ENCODE measurements around the gene TRIM13. TPM values are rescaled to one million over a fixed set of nuclear protein-coding genes. Genes with fewer than 3 reads are reported as not detected.

Gene TRIM13
- total RNA-seq, 1 donor from 2014 or later: 26.4 TPM

GRCh38 chr13:49954674-49955455, 42.0 kb upstream of the TRIM13 start:
- Histone ChIP-seq H3K4me3 (ENCODE audit: insufficient read depth, low read depth, low read length) (no peak overlapping the region), H3K27me3 (ENCODE audit: insufficient read depth, low read length) (no peaks in the 10 kb centered on the region), H3K27ac (ENCODE audit: low read depth, low read length) (no peak overlapping the region), H2AFZ (ENCODE audit: low read depth, low read length) (no peak overlapping the region), H3K9ac (ENCODE audit: low read length) (no peak overlapping the region), H3K36me3 (ENCODE audit: insufficient read depth, low read length) (no peaks in the 10 kb centered on the region), H3K79me2 (ENCODE audit: insufficient read depth, low read length) (no peaks in the 10 kb centered on the region), H4K20me1 (ENCODE audit: insufficient read depth, low read length) (no peaks in the 10 kb centered on the region), H3K4me1 (ENCODE audit: insufficient read depth, low read length) (no peaks in the 10 kb centered on the region), H3K4me2 (ENCODE audit: low read length) (no peak overlapping the region), H3K9me3 (ENCODE audit: insufficient read depth, low read depth, low read length) (no peaks in the 10 kb centered on the region)
- Mint-ChIP-seq H3K4me1 (ENCODE audit: low read depth, unreplicated experiment) (no peaks in the 10 kb centered on the region), H3K27me3 (ENCODE audit: low read depth, unreplicated experiment) (no peaks in the 10 kb centered on the region), H3K27ac (ENCODE audit: unreplicated experiment) (no peak overlapping the region), H3K36me3 (ENCODE audit: low read depth, unreplicated experiment) (no peaks in the 10 kb centered on the region), H3K9me3 (ENCODE audit: unreplicated experiment) (no peaks in the 10 kb centered on the region), H3K4me3 (ENCODE audit: unreplicated experiment) (peak overlapping the region; percentile 62)
- DNase-seq (ENCODE audit: low read depth): no peak
- TF ChIP-seq, protein P1, sequence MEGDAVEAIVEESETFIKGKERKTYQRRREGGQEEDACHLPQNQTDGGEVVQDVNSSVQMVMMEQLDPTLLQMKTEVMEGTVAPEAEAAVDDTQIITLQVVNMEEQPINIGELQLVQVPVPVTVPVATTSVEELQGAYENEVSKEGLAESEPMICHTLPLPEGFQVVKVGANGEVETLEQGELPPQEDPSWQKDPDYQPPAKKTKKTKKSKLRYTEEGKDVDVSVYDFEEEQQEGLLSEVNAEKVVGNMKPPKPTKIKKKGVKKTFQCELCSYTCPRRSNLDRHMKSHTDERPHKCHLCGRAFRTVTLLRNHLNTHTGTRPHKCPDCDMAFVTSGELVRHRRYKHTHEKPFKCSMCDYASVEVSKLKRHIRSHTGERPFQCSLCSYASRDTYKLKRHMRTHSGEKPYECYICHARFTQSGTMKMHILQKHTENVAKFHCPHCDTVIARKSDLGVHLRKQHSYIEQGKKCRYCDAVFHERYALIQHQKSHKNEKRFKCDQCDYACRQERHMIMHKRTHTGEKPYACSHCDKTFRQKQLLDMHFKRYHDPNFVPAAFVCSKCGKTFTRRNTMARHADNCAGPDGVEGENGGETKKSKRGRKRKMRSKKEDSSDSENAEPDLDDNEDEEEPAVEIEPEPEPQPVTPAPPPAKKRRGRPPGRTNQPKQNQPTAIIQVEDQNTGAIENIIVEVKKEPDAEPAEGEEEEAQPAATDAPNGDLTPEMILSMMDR (IDR thresholded peaks at IDR 0.05; ENCODE audit: insufficient read depth, low read depth, low read length): no peak
- no peak for TF ChIP-seq EZH2 (IDR thresholded peaks at IDR 0.05; ENCODE audit: insufficient read depth, low read length)
- FAIRE-seq: no peak

DNA sequence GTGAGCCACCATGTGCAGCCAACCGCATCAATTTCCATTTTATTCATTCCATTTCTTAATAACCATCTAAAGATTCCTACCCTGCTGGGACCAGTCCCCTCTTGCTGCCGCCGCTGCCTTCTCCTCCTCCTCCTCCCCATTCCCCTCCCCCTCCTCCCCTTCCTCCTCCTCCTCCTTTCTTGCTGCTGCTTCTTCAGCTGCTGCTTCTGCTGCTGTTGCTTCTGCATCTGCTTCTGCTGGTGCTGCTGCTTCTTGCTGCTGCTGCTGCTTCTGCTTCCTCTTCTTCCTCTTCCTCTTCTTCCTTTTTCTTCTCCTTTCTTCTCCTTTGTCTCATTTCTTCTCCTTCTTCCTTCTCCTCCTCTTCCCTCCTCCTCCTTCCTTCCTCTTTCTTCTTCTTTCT, 40.7 kb upstream of the TRIM13 start:
- Histone ChIP-seq H3K4me2 (ENCODE audit: low read length) (no peak overlapping the region), H3K79me2 (ENCODE audit: insufficient read depth, low read length) (no peaks in the 10 kb centered on the region), H2AFZ (ENCODE audit: low read depth, low read length) (no peak overlapping the region), H4K20me1 (ENCODE audit: insufficient read depth, low read length) (no peaks in the 10 kb centered on the region), H3K4me3 (ENCODE audit: insufficient read depth, low read depth, low read length) (no peak overlapping the region), H3K27ac (ENCODE audit: low read depth, low read length) (no peak overlapping the region), H3K9ac (ENCODE audit: low read length) (no peak overlapping the region), H3K4me1 (ENCODE audit: insufficient read depth, low read length) (no peaks in the 10 kb centered on the region), H3K9me3 (ENCODE audit: insufficient read depth, low read depth, low read length) (no peaks in the 10 kb centered on the region), H3K36me3 (ENCODE audit: insufficient read depth, low read length) (no peaks in the 10 kb centered on the region), H3K27me3 (ENCODE audit: insufficient read depth, low read length) (no peaks in the 10 kb centered on the region)
- FAIRE-seq (no peak), DNase-seq (ENCODE audit: low read depth) (no peak)
- TF ChIP-seq, protein P1 (IDR thresholded peaks at IDR 0.05; ENCODE audit: insufficient read depth, low read depth, low read length): no peak
- TF ChIP-seq EZH2 (IDR thresholded peaks at IDR 0.05; ENCODE audit: insufficient read depth, low read length): no peak
- no peaks in the 10 kb centered on the region for H3K27me3 Mint-ChIP-seq (ENCODE audit: low read depth, unreplicated experiment)
- no peak overlapping the region for H3K4me3 Mint-ChIP-seq (ENCODE audit: unreplicated experiment)
- H3K36me3 Mint-ChIP-seq (ENCODE audit: low read depth, unreplicated experiment): no peaks in the 10 kb centered on the region
- peaks cover 3% of the 10 kb centered on the region for H3K9me3 Mint-ChIP-seq (ENCODE audit: unreplicated experiment)
- H3K4me1 Mint-ChIP-seq (ENCODE audit: low read depth, unreplicated experiment): no peaks in the 10 kb centered on the region
- no peak overlapping the region for H3K27ac Mint-ChIP-seq (ENCODE audit: unreplicated experiment)

GRCh38 chr13:49958321-49958720, 38.5 kb upstream of the TRIM13 start:
- Histone ChIP-seq H3K9ac (ENCODE audit: low read length) (no peak overlapping the region), H3K4me3 (ENCODE audit: insufficient read depth, low read depth, low read length) (no peak overlapping the region), H3K9me3 (ENCODE audit: insufficient read depth, low read depth, low read length) (no peaks in the 10 kb centered on the region), H3K36me3 (ENCODE audit: insufficient read depth, low read length) (no peaks in the 10 kb centered on the region), H3K4me2 (ENCODE audit: low read length) (no peak overlapping the region), H3K27me3 (ENCODE audit: insufficient read depth, low read length) (no peaks in the 10 kb centered on the region), H4K20me1 (ENCODE audit: insufficient read depth, low read length) (no peaks in the 10 kb centered on the region), H3K4me1 (ENCODE audit: insufficient read depth, low read length) (no peaks in the 10 kb centered on the region), H3K79me2 (ENCODE audit: insufficient read depth, low read length) (no peaks in the 10 kb centered on the region), H2AFZ (ENCODE audit: low read depth, low read length) (no peak overlapping the region), H3K27ac (ENCODE audit: low read depth, low read length) (no peak overlapping the region)
- TF ChIP-seq, protein P1 (IDR thresholded peaks at IDR 0.05; ENCODE audit: insufficient read depth, low read depth, low read length): no peak
- TF ChIP-seq EZH2 (IDR thresholded peaks at IDR 0.05; ENCODE audit: insufficient read depth, low read length): no peak
- H3K36me3 Mint-ChIP-seq (ENCODE audit: low read depth, unreplicated experiment): no peaks in the 10 kb centered on the region
- no peaks in the 10 kb centered on the region for H3K27me3 Mint-ChIP-seq (ENCODE audit: low read depth, unreplicated experiment)
- DNase-seq (ENCODE audit: low read depth) (peak; percentile 20), FAIRE-seq (no peak)
- H3K9me3 Mint-ChIP-seq (ENCODE audit: unreplicated experiment): peaks cover 5% of the 10 kb centered on the region
- no peak overlapping the region for H3K4me3 Mint-ChIP-seq (ENCODE audit: unreplicated experiment)
- H3K27ac Mint-ChIP-seq (ENCODE audit: unreplicated experiment): no peak overlapping the region
- H3K4me1 Mint-ChIP-seq (ENCODE audit: low read depth, unreplicated experiment): no peaks in the 10 kb centered on the region

Data from astrocyte (in vitro differentiated cells and primary cell).